DMS53 (cell line): ENCODE measurements around the gene CFTR.
"Not testable (repeated sequence)": the region's sequence is repeated elsewhere in the genome, so short reads cannot be mapped to it uniquely, and the experiment has no call there.

Experiments
- DNase-seq: peaks from one replicate; lab custom pipeline; 2025; lab: John Stamatoyannopoulos, UW

The CFTR gene

DNA sequence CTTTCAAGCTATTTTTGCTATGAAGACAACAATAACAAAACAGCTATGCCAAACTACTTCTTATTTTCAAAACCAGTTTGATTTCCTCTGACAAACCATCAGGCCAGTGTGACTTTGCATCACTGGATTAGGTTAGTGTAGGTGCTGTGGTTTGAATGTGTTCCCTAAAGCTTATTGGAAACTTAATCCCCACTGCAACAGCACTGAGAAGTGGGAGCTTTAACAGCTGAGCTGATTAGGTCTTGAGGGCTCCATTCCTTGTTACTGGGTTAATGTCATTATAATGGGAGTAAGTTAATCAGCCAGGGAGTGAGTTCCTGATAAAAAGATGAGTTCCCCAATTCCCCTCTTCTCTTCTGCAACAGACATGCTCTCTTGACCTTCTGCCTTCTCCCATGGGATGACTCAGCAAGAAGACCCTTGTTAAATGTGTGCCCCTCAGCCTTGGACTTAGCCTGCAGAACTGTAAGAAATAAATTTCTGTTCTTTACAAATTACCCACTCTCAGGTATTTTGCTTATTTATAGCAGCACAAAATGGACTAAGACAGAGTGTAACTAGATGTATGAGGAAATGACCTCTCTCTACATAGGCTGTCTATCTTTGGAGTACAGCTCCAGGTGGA, 206.6 kb downstream of the CFTR start:
- peak; percentile 25 for DNase-seq

- DNase-seq: no peak
Observed at GRCh38 chr7:117688126-117688525, 208.3 kb downstream of the CFTR start.

- no peak for DNase-seq
Observed at GRCh38 chr7:117689406-117689805, 209.6 kb downstream of the CFTR start.

GRCh38 chr7:117690147-117690546, 210.3 kb downstream of the CFTR start:
- no peak for DNase-seq

DNA sequence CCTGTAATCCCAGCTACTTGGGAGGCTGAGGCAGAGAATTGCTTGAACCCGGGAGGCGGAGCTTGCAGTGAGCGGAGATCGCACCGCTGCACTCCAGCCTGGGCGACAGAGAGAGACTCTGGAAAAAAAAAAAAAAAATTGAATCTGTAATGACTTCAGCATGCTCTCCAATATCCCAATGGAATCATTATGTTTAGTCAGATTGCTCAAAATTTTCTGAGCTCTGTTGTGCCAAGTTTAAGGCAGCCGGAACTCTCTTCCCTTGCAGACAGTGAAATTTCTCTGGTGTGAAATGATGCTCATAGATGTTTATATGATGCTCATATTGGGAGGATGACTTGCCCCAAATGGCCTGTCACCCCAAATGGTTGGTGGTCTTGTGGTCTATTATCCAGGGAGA, 212.5 kb downstream of the CFTR start:
- DNase-seq: no peak

DNA sequence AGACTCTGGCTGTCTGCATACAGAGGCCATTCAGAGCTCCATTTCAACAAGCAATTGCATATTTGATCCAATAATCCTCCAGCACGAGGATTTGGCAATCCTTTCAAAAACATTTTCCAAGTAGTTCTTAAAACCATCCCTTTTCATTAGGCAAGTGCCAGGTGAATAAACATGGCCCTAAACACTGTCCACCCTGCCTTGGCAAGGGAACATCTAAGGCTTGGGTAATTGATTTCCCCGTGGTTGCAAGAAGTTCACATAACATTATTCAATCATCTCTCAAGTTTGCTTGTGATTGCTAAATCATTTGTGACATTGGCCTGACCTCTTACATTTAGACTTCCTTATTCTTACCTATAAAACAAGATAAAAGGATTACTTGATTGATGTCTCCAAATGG, 218.2 kb downstream of the CFTR start:
- no peak for DNase-seq

- no peak for DNase-seq
Observed at GRCh38 chr7:117704063-117704462, 224.2 kb downstream of the CFTR start.

- no peak for DNase-seq
Observed at GRCh38 chr7:117705630-117706029, 225.8 kb downstream of the CFTR start.

- peak; percentile 73 for DNase-seq
Observed at GRCh38 chr7:117706210-117706609, 226.4 kb downstream of the CFTR start.

- DNase-seq: peak; percentile 21
Observed at GRCh38 chr7:117707080-117707479, 227.3 kb downstream of the CFTR start.

- DNase-seq: not testable (repeated sequence)
Observed at GRCh38 chr7:117708173-117708572, 228.3 kb downstream of the CFTR start.

- no peak for DNase-seq
Observed at GRCh38 chr7:117711556-117711955, 231.7 kb downstream of the CFTR start.

- peak; percentile 91 for DNase-seq
Observed at GRCh38 chr7:117715784-117716445, 236.1 kb downstream of the CFTR start.

DNA sequence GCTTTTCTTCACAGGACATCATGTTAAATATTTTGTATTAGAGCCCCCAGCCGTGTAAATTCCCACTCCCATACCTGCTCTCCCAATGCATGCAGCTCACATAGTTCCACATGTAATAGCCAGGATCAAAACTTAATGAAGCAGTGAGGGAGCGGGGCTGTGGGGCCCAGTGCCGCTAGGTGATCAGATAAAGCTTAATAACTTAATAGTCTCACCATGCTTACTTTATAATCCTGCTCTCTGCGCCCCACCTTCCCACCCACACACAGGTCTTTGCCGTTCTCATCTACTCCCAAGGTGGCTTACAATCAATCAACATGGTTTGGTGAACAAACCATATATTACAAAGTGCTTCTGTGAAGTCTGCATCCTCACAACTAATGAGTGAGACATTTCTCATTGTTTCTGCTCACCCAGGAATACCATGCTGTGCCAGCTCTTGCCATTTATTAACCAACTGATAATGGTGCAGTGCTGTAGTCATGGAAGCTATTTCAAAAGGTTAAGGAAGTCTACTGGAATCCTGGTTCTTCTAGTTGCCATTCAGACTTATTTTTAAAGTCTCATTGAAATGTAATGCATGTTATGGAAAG, 237.0 kb downstream of the CFTR start:
- DNase-seq: no peak

- no peak for DNase-seq
Observed at GRCh38 chr7:117717357-117717756, 237.5 kb downstream of the CFTR start.
